Measurements from ENCODE around the gene MEF2B.

GRCh38 chr19:19131989-19132388, 38.1 kb downstream of the MEF2B start:
- TF ChIP-seq CTCF (IDR thresholded peaks at IDR 0.05) = no peak
- TF ChIP-seq POLR2A (IDR thresholded peaks at IDR 0.05) = no peak
